A549 (cell line): Measurements from ENCODE around the gene ADAP2.

Experiments used
- CEBPB ChIP-seq, 2 experiments: fragments of >200 bp in 1 of 2; sonication (Bioruptor Twin) in 1 of 2; formaldehyde crosslinking in 1 of 2; IDR thresholded peaks; 2 replicates each; pipeline ENCODE4 v1.6.1; 2012 to 2016
- CTCF ChIP-seq: fragments of >200 bp; sonication (Bioruptor Twin); formaldehyde crosslinking; IDR thresholded peaks from 3 replicates; pipeline ENCODE4 v1.5.1; 2016
- EP300 ChIP-seq, 2 experiments: fragments of >200 bp; sonication (Bioruptor Twin); formaldehyde crosslinking; IDR thresholded peaks; 2 replicates in 1 of 2; 3 replicates in 1 of 2; pipeline ENCODE4 v1.6.1; 2016 to 2017
- POLR2A ChIP-seq: IDR thresholded peaks from 2 replicates; pipeline ENCODE4 v1.6.1; 2012; ENCODE audit warnings: mild to moderate bottlenecking, low read length
- RNF2 ChIP-seq: fragments of 200-600 bp; sonication (generic); IDR thresholded peaks from 2 replicates; pipeline ENCODE4 v1.6.1; 2016; ENCODE audit warnings: low read depth, mild to moderate bottlenecking, antibody characterized with exemption, moderate library complexity, borderline replicate concordance
- SREBF2 ChIP-seq: fragments of 450-650 bp; IDR thresholded peaks from 2 replicates; pipeline ENCODE4 v1.6.1; 2014; ENCODE audit warnings: mild to moderate bottlenecking, moderate library complexity
- TFCP2L1 ChIP-seq: fragments of 250-450 bp; sonication (Bioruptor Pico); IDR thresholded peaks from 2 replicates; pipeline ENCODE4 v1.5.0; 2021; ENCODE audit warnings: mild to moderate bottlenecking
- TP53 ChIP-seq: fragments of 250-450 bp; sonication (Bioruptor Pico); IDR thresholded peaks from 2 replicates; pipeline ENCODE4 v1.5.0; 2021; ENCODE audit warnings: mild to moderate bottlenecking, moderate library complexity
- USF2 ChIP-seq: fragments of 450-650 bp; IDR thresholded peaks from 2 replicates; pipeline ENCODE4 v1.6.1; 2014; ENCODE audit warnings: antibody characterized with exemption

- no peak for TF ChIP-seq RNF2
- TF ChIP-seq CTCF: no peak
- no peak for TF ChIP-seq SREBF2
- no peak for TF ChIP-seq CEBPB (IDR thresholded peaks at IDR 0.05)
- no peak for TF ChIP-seq TFCP2L1 (CRISPR knock-in tag)
- TF ChIP-seq POLR2A: no peak
- no peak for TF ChIP-seq USF2
- no peak for TF ChIP-seq EP300 (IDR thresholded peaks at IDR 0.05)
- TF ChIP-seq TP53 (CRISPR knock-in tag): no peak
Observed at GRCh38 chr17:30965686-30966085, 43.9 kb downstream of the ADAP2 start.
